Adipocyte (in vitro differentiated cells): ENCODE measurements around the gene UQCC5.

Experiments
- DNase-seq: peaks from one replicate; pipeline ENCODE4 v3.0.0-alpha.2; 2015; ENCODE audit warnings: low read depth
- H3K27me3 ChIP-seq: replicated peaks from 2 replicates; pipeline ENCODE4 v1.7.0; 2013; ENCODE audit warnings: mild to moderate bottlenecking, low read length, moderate library complexity; ENCODE audit not compliant: control insufficient read depth, insufficient read depth
- H3K36me3 ChIP-seq: 2 replicates; pipeline ENCODE4 v1.7.0; 2013; ENCODE audit warnings: low read length, mild to moderate bottlenecking, moderate library complexity; ENCODE audit not compliant: control insufficient read depth, insufficient read depth, severe bottlenecking
- H3K4me1 ChIP-seq: 2 replicates; pipeline ENCODE4 v1.7.0; 2013; ENCODE audit warnings: mild to moderate bottlenecking, low read length, moderate library complexity; ENCODE audit not compliant: control insufficient read depth, insufficient read depth
- H3K4me3 ChIP-seq: 2 replicates; pipeline ENCODE4 v1.7.0; 2013; ENCODE audit warnings: mild to moderate bottlenecking, low read length, moderate library complexity
- H3K9ac ChIP-seq: 2 replicates; pipeline ENCODE4 v1.7.0; 2013; ENCODE audit warnings: mild to moderate bottlenecking, low read length, moderate library complexity
- H3K9me3 ChIP-seq: 2 replicates; pipeline ENCODE4 v1.7.0; 2013; ENCODE audit warnings: mild to moderate bottlenecking, low read length, moderate library complexity; ENCODE audit not compliant: control insufficient read depth

UQCC5 gene

DNA sequence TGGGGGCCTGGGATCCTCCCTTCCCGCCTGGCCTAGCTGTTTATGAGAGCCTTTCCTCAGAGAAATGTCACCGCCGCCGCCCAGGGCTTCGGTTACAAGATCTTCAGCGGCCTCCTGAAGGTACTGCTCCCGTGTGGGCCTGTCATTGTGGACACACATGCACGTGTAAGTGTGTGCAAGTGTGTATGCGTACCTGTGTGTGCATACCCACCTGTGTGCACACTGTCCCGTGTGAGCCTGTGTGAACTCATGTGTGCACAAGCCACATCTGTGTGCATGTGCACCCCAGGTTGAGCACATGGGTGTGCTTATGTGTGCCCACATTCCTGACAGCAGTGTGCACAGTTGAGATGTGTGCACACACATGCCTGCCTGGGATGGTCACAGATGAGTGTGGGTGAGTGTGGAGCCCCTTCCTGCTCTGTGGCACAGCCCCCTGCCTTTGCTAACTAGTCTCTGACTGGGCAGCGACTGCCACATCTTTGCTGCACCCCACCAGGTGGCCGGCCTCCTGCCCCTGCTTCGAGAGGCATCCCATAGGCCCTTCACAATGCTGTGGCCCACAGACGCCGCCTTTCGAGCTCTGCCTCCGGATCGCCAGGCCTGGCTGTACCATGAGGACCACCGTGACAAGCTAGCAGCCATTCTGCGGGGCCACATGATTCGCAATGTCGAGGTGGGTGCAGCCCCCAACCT is 16.8 kb upstream of the UQCC5 start:
- peaks cover 10% of the 10 kb centered on the region for H3K36me3 ChIP-seq
- no peak for DNase-seq
- no peak overlapping the region for H3K9ac ChIP-seq
- H3K27me3 ChIP-seq = peaks cover 8% of the 10 kb centered on the region
- H3K4me1 ChIP-seq = no peaks in the 10 kb centered on the region
- no peak overlapping the region for H3K4me3 ChIP-seq
- H3K9me3 ChIP-seq = no peaks in the 10 kb centered on the region

DNA sequence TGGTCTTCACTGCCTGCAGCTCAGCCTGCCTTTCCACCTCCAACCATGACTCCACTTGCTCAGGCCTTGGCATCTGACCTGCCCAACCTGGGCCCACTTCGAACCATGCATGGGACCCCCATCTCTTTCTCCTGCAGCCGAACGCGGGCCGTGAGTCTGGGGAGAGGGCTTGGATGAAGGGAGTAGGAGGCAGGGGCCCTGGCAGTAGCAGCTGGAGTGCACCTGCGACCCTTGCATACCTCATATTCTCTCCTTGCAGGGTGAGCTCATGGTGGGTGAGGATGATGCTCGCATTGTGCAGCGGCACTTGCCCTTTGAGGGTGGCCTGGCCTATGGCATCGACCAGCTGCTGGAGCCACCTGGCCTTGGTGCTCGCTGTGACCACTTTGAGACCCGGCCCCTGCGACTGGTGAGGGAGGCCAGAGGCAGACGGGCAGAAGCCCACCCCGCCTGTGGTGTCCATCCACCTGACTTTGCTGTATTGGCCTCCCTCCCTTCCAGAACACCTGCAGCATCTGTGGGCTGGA is 16.2 kb upstream of the UQCC5 start:
- Histone ChIP-seq H3K4me1 (no peaks in the 10 kb centered on the region), H3K9ac (no peak overlapping the region), H3K9me3 (no peaks in the 10 kb centered on the region), H3K36me3 (peaks cover 10% of the 10 kb centered on the region), H3K4me3 (no peak overlapping the region), H3K27me3 (peaks cover 8% of the 10 kb centered on the region)
- DNase-seq = no peak

DNA sequence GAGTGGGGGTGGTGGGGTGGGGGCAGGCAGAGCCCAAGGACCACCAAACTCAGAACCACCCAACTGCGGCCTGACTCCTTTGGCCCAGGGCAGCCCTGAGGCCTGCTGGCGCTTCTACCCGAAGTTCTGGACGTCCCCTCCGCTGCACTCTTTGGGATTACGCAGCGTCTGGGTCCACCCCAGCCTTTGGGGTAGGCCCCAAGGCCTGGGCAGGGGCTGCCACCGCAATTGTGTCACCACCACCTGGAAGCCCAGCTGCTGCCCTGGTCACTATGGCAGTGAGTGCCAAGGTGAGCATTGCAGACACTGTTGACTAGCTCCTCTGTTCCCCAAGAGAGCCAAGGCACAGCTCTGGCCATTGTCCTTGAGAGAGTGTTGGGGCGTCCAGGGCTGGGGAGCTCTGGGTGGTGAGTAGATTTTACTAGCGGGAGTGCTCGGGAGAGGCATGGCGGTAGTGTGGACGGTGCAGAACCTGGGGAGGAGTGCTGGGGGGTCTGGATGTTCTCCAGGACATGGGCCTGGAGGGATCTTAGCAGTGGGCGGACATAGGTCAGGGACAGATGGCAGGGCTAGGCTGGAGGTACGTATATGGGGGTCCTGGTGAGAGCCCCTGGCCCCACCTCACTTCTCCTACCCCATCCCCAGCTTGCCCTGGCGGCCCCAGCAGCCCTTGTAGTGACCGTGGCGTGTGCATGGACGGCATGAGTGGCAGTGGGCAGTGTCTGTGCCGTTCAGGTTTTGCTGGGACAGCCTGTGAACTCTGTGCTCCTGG is 15.5 kb upstream of the UQCC5 start:
- Histone ChIP-seq H3K4me3 (no peak overlapping the region), H3K4me1 (no peaks in the 10 kb centered on the region), H3K9me3 (no peaks in the 10 kb centered on the region), H3K27me3 (peaks cover 8% of the 10 kb centered on the region), H3K9ac (no peak overlapping the region), H3K36me3 (peaks cover 10% of the 10 kb centered on the region)
- DNase-seq = no peak

DNA sequence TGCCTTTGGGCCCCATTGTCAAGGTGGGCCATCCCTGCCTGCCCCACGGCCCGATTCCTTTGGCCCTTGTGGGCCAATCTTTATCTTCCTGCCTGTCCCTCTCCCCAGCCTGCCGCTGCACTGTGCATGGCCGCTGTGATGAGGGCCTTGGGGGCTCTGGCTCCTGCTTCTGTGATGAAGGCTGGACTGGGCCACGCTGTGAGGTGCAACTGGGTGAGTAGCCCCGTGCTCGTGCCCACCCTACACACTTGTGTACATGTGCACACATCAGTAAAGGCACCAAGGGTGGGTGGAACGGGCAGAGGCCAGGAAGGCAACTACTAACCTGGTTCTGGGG is 14.9 kb upstream of the UQCC5 start:
- Histone ChIP-seq H3K36me3 (peaks cover 10% of the 10 kb centered on the region), H3K4me3 (no peak overlapping the region), H3K27me3 (peaks cover 8% of the 10 kb centered on the region), H3K9ac (no peak overlapping the region), H3K9me3 (no peaks in the 10 kb centered on the region), H3K4me1 (peaks cover 2% of the 10 kb centered on the region)
- no peak for DNase-seq

DNA sequence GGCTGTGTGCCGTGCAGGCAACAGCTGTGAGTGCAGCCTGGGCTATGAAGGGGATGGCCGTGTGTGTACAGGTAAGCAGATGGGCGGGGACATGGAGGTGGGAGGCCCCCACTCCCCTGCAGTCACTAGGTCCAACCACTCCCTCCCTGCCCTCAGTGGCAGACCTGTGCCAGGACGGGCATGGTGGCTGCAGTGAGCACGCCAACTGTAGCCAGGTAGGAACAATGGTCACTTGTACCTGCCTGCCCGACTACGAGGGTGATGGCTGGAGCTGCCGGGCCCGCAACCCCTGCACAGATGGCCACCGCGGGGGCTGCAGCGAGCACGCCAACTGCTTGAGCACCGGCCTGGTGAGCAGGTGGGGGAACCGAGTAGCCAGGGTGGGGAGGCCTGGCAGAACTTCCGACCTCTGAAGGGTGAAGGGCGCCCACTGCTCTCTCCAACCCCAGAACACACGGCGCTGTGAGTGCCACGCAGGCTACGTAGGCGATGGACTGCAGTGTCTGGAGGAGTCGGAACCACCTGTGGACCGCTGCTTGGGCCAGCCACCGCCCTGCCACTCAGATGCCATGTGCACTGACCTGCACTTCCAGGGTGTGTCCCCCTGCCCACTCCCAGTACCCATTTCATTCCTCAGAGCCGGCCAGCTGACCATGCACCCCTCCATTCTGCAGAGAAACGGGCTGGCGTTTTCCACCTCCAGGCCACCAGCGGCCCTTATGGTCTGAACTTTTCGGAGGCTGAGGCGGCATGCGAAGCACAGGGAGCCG is 14.3 kb upstream of the UQCC5 start:
- H3K36me3 ChIP-seq = peaks cover 12% of the 10 kb centered on the region
- peaks cover 8% of the 10 kb centered on the region for H3K27me3 ChIP-seq
- H3K4me3 ChIP-seq = no peak overlapping the region
- H3K4me1 ChIP-seq = peaks cover 8% of the 10 kb centered on the region
- no peaks in the 10 kb centered on the region for H3K9me3 ChIP-seq
- DNase-seq = no peak
- H3K9ac ChIP-seq = no peak overlapping the region

DNA sequence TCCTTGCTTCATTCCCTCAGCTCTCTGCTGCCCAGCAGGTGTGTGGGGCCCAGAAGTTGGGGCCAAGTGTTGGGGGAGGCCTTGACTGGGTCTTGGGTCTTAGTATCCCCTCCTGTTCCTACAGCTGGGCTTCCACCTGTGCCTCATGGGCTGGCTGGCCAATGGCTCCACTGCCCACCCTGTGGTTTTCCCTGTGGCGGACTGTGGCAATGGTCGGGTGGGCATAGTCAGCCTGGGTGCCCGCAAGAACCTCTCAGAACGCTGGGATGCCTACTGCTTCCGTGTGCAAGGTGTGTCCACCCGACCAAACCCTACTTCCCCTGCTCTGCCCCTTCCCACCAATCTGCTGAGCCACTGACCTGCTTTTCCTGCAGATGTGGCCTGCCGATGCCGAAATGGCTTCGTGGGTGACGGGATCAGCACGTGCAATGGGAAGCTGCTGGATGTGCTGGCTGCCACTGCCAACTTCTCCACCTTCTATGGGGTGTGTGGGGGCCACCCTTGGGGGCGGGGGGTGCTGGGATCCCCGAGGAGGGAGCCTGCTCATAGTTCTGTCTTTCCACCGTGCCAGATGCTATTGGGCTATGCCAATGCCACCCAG is 13.7 kb upstream of the UQCC5 start:
- Histone ChIP-seq H3K4me3 (no peak overlapping the region), H3K9ac (no peak overlapping the region)
- no peak for DNase-seq

DNA sequence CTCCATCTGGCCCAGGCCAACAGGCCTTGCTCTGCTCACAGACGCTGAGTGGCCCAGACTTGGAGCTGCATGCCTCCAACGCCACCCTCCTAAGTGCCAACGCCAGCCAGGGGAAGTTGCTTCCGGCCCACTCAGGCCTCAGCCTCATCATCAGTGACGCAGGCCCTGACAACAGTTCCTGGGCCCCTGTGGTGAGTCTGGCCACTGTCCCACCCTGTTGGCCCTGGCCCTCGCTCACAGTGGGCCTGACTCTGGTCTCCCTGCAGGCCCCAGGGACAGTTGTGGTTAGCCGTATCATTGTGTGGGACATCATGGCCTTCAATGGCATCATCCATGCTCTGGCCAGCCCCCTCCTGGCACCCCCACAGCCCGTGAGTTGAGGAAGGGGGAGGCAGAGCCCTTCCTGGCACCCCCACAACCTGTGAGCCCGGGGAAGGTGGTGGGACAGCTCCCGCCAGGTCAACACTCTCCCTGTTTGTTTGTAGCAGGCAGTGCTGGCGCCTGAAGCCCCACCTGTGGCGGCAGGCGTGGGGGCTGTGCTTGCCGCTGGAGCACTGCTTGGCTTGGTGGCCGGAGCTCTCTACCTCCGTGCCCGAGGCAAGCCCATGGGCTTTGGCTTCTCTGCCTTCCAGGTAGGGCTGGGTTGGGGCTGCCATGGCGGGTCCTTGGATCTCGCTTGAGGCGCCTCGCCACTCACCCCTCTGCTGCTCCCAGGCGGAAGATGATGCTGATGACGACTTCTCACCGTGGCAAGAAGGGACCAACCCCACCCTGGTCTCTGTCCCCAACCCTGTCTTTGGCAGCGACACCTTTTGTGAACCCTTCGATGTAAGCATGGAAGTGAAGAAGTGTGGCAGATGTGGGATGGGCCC is 12.8 kb upstream of the UQCC5 start:
- Histone ChIP-seq H3K4me3 (no peak overlapping the region), H3K9me3 (no peaks in the 10 kb centered on the region), H3K36me3 (peaks cover 25% of the 10 kb centered on the region), H3K4me1 (peaks cover 11% of the 10 kb centered on the region), H3K27me3 (no peaks in the 10 kb centered on the region), H3K9ac (no peak overlapping the region)
- DNase-seq = no peak

More for the DNA sequence above, 13.7 kb upstream of the UQCC5 start:
- H3K27me3 ChIP-seq = peaks cover 8% of the 10 kb centered on the region
- H3K9me3 ChIP-seq = no peaks in the 10 kb centered on the region
- H3K36me3 ChIP-seq = peaks cover 19% of the 10 kb centered on the region
- H3K4me1 ChIP-seq = peaks cover 11% of the 10 kb centered on the region

DNA sequence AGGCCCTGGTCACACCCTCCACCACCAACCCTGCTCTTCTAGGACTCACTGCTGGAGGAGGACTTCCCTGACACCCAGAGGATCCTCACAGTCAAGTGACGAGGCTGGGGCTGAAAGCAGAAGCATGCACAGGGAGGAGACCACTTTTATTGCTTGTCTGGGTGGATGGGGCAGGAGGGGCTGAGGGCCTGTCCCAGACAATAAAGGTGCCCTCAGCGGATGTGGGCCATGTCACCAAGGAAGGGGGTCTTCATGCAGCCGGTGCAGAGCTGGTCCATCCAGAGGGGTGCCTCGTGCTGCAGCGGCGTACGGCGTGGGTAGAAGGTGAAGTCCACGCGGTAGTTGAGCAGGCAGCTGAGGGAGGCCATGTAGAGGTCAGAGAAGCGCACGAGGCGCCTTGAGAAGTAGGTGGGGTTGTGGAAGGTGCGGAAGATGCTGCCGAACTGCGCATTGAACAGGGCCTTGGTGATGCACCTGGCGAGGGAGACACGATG is 12.1 kb upstream of the UQCC5 start:
- H3K4me1 ChIP-seq = peaks cover 12% of the 10 kb centered on the region
- no peaks in the 10 kb centered on the region for H3K27me3 ChIP-seq
- H3K9ac ChIP-seq = no peak overlapping the region
- no peaks in the 10 kb centered on the region for H3K9me3 ChIP-seq
- H3K4me3 ChIP-seq = no peak overlapping the region
- H3K36me3 ChIP-seq = peaks cover 30% of the 10 kb centered on the region
- DNase-seq = no peak

DNA sequence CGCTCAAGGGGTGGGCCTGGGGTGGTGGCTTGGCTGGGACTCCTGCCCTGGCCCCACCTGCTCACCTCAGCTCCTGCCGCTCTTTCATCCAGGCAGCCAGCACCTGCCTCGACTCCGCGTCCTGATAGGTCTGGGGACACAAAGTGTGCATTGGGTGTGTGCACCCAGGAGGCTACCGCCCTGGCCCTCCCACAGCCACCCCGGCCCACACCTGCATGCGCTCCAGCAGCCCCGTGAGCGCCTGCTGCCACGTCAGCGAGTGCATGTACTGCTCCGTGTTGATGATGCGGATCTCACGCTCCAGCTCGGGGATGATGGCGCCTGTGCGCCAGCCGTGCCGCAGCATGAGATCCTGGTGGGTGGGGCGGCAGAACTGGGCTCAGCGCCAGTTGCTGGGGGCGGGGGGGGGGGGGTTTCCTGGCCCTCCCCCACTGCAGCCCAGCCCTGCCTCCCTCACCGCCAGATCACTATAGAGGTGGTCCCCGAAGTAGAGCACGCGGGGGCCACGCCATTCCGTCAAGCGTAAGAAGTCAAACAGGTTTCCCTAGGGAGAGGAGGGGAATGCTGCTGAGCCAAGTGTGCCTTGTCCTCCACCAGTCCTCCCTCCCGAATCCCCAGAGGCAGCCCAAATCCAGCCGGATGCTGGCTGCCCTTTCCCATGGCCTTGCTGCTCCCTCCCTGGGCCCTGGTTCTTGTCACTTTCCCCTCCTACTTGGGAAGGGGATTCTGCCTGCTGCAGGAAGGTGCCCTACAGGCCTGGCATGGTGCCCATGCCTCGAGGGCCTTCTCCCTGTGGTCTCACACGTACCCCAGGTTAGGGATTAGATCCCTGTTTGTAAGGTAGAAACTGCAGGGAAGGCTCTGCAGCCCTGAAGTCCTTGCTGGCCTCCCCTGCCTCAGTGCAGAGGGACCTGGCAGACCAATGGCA is 11.4 kb upstream of the UQCC5 start:
- Histone ChIP-seq H3K36me3 (peaks cover 30% of the 10 kb centered on the region), H3K9ac (no peak overlapping the region), H3K27me3 (no peaks in the 10 kb centered on the region), H3K4me3 (no peak overlapping the region), H3K4me1 (peaks cover 19% of the 10 kb centered on the region), H3K9me3 (no peaks in the 10 kb centered on the region)
- no peak for DNase-seq
